ENCODE results near the gene HAUS6. TPM values are rescaled to one million over a fixed set of nuclear protein-coding genes. Genes with fewer than 3 reads are reported as not detected.

Gene HAUS6
- total and polyA plus RNA-seq, 2 experiments from 2014 or later: 32.7 to 48.7 TPM

GRCh38 chr9:19074836-19075235 is 27.9 kb downstream of the HAUS6 start (continued):
- TF ChIP-seq STAT1 (IDR thresholded peaks at IDR 0.05; ENCODE audit: unreplicated experiment): no peak
- no peak for TF ChIP-seq ZNF331 (CRISPR knock-in tag; IDR thresholded peaks at IDR 0.05; ENCODE audit: low read depth)
- no peak for TF ChIP-seq JUNB (IDR thresholded peaks at IDR 0.05; ENCODE audit: unreplicated experiment)
- TF ChIP-seq NANOG (IDR thresholded peaks at IDR 0.05; ENCODE audit: borderline replicate concordance): no peak
- TF ChIP-seq POLR2AphosphoS5 (IDR thresholded peaks at IDR 0.05; ENCODE audit: low read depth): no peak
- TF ChIP-seq CREB1 (CRISPR knock-in tag; IDR thresholded peaks at IDR 0.05; ENCODE audit: low read depth): no peak

DNA sequence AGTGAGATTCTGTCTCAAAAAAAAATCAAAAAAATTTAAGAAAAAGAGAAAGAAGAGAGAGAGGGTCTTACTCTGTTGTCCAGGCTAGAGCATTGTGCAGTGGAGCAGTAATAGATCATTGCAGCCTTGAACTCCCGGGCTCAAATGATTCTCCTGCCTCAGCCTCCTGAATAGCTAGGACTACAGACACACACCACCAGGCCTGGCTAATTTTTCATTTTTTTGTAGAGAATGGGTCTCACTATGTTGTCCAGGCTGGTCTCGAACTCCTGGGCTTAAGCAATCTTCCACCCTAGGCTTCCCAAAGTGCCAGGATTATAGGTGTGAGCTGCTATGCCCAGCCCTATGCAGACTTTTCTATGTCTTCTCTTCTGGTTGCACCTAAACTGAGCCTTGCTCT is 28.5 kb downstream of the HAUS6 start:
- DNase-seq (ENCODE audit: low spot score) (no peak), ATAC-seq (no peak)
- Histone ChIP-seq H3K4me3 (no peak overlapping the region), H3F3A (replicated peaks; ENCODE audit: low read depth) (no peaks in the 10 kb centered on the region; the same call in 1 of the 2 replicates), H3K27me3 (ENCODE audit: insufficient read depth) (no peaks in the 10 kb centered on the region), H3K9me2 (ENCODE audit: insufficient read depth) (no peaks in the 10 kb centered on the region), H3K4me1 (ENCODE audit: insufficient read depth) (no peaks in the 10 kb centered on the region), H3K36me3 (ENCODE audit: insufficient read depth) (peaks cover 57% of the 10 kb centered on the region), H3K4me2 (no peak overlapping the region), H3K27ac (ENCODE audit: low read depth) (no peak overlapping the region), H4K20me1 (replicated peaks; ENCODE audit: insufficient read depth) (peaks cover 7% of the 10 kb centered on the region; the same call in 1 of the 2 replicates), H2AFZ (no peak overlapping the region), H3K79me2 (replicated peaks; ENCODE audit: insufficient read depth) (peaks cover 4% of the 10 kb centered on the region)
- TF ChIP-seq EZH2phosphoT487 (IDR thresholded peaks at IDR 0.05; ENCODE audit: unreplicated experiment) (no peak), NANOG (IDR thresholded peaks at IDR 0.05; ENCODE audit: borderline replicate concordance) (no peak), JUNB (IDR thresholded peaks at IDR 0.05; ENCODE audit: unreplicated experiment) (no peak), ETS1 (IDR thresholded peaks at IDR 0.05) (no peak), EZH2 (IDR thresholded peaks at IDR 0.05; ENCODE audit: low read depth, unreplicated experiment) (no peak), ZNF331 (CRISPR knock-in tag; IDR thresholded peaks at IDR 0.05; ENCODE audit: low read depth) (no peak), ZNF114 (CRISPR knock-in tag; IDR thresholded peaks at IDR 0.05) (no peak), STAT1 (IDR thresholded peaks at IDR 0.05; ENCODE audit: unreplicated experiment) (no peak), POLR2AphosphoS5 (IDR thresholded peaks at IDR 0.05; ENCODE audit: low read depth) (no peak), CREB1 (CRISPR knock-in tag; IDR thresholded peaks at IDR 0.05; ENCODE audit: low read depth) (no peak)
- TF ChIP-seq, protein P1, sequence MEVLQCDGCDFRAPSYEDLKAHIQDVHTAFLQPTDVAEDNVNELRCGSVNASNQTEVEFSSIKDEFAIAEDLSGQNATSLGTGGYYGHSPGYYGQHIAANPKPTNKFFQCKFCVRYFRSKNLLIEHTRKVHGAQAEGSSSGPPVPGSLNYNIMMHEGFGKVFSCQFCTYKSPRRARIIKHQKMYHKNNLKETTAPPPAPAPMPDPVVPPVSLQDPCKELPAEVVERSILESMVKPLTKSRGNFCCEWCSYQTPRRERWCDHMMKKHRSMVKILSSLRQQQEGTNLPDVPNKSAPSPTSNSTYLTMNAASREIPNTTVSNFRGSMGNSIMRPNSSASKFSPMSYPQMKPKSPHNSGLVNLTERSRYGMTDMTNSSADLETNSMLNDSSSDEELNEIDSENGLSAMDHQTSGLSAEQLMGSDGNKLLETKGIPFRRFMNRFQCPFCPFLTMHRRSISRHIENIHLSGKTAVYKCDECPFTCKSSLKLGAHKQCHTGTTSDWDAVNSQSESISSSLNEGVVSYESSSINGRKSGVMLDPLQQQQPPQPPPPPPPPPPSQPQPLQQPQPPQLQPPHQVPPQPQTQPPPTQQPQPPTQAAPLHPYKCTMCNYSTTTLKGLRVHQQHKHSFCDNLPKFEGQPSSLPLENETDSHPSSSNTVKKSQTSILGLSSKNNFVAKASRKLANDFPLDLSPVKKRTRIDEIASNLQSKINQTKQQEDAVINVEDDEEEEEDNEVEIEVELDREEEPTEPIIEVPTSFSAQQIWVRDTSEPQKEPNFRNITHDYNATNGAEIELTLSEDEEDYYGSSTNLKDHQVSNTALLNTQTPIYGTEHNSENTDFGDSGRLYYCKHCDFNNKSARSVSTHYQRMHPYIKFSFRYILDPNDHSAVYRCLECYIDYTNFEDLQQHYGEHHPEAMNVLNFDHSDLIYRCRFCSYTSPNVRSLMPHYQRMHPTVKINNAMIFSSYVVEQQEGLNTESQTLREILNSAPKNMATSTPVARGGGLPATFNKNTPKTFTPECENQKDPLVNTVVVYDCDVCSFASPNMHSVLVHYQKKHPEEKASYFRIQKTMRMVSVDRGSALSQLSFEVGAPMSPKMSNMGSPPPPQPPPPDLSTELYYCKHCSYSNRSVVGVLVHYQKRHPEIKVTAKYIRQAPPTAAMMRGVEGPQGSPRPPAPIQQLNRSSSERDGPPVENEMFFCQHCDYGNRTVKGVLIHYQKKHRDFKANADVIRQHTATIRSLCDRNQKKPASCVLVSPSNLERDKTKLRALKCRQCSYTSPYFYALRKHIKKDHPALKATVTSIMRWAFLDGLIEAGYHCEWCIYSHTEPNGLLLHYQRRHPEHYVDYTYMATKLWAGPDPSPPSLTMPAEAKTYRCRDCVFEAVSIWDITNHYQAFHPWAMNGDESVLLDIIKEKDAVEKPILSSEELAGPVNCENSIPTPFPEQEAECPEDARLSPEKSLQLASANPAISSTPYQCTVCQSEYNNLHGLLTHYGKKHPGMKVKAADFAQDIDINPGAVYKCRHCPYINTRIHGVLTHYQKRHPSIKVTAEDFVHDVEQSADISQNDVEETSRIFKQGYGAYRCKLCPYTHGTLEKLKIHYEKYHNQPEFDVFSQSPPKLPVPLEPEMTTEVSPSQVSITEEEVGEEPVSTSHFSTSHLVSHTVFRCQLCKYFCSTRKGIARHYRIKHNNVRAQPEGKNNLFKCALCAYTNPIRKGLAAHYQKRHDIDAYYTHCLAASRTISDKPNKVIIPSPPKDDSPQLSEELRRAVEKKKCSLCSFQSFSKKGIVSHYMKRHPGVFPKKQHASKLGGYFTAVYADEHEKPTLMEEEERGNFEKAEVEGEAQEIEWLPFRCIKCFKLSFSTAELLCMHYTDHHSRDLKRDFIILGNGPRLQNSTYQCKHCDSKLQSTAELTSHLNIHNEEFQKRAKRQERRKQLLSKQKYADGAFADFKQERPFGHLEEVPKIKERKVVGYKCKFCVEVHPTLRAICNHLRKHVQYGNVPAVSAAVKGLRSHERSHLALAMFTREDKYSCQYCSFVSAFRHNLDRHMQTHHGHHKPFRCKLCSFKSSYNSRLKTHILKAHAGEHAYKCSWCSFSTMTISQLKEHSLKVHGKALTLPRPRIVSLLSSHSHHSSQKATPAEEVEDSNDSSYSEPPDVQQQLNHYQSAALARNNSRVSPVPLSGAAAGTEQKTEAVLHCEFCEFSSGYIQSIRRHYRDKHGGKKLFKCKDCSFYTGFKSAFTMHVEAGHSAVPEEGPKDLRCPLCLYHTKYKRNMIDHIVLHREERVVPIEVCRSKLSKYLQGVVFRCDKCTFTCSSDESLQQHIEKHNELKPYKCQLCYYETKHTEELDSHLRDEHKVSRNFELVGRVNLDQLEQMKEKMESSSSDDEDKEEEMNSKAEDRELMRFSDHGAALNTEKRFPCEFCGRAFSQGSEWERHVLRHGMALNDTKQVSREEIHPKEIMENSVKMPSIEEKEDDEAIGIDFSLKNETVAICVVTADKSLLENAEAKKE (CRISPR knock-in tag; IDR thresholded peaks at IDR 0.05): no peak
- TF ChIP-seq, protein P2, sequence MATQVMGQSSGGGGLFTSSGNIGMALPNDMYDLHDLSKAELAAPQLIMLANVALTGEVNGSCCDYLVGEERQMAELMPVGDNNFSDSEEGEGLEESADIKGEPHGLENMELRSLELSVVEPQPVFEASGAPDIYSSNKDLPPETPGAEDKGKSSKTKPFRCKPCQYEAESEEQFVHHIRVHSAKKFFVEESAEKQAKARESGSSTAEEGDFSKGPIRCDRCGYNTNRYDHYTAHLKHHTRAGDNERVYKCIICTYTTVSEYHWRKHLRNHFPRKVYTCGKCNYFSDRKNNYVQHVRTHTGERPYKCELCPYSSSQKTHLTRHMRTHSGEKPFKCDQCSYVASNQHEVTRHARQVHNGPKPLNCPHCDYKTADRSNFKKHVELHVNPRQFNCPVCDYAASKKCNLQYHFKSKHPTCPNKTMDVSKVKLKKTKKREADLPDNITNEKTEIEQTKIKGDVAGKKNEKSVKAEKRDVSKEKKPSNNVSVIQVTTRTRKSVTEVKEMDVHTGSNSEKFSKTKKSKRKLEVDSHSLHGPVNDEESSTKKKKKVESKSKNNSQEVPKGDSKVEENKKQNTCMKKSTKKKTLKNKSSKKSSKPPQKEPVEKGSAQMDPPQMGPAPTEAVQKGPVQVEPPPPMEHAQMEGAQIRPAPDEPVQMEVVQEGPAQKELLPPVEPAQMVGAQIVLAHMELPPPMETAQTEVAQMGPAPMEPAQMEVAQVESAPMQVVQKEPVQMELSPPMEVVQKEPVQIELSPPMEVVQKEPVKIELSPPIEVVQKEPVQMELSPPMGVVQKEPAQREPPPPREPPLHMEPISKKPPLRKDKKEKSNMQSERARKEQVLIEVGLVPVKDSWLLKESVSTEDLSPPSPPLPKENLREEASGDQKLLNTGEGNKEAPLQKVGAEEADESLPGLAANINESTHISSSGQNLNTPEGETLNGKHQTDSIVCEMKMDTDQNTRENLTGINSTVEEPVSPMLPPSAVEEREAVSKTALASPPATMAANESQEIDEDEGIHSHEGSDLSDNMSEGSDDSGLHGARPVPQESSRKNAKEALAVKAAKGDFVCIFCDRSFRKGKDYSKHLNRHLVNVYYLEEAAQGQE (IDR thresholded peaks at IDR 0.05; ENCODE audit: unreplicated experiment): no peak
- TF ChIP-seq, protein P3, sequence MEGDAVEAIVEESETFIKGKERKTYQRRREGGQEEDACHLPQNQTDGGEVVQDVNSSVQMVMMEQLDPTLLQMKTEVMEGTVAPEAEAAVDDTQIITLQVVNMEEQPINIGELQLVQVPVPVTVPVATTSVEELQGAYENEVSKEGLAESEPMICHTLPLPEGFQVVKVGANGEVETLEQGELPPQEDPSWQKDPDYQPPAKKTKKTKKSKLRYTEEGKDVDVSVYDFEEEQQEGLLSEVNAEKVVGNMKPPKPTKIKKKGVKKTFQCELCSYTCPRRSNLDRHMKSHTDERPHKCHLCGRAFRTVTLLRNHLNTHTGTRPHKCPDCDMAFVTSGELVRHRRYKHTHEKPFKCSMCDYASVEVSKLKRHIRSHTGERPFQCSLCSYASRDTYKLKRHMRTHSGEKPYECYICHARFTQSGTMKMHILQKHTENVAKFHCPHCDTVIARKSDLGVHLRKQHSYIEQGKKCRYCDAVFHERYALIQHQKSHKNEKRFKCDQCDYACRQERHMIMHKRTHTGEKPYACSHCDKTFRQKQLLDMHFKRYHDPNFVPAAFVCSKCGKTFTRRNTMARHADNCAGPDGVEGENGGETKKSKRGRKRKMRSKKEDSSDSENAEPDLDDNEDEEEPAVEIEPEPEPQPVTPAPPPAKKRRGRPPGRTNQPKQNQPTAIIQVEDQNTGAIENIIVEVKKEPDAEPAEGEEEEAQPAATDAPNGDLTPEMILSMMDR (conservative IDR thresholded peaks at IDR 0.05; ENCODE audit: low read depth in 2 of 2): no peak
- Mint-ChIP-seq H3K4me1 (no peaks in the 10 kb centered on the region), H3K9me3 (no peaks in the 10 kb centered on the region), H3K36me3 (ENCODE audit: low read depth) (peaks cover 75% of the 10 kb centered on the region), H3K27ac (no peak overlapping the region), H3K4me3 (no peak overlapping the region), H3K27me3 (ENCODE audit: insufficient read depth, low read depth, poor library complexity) (peaks cover 4% of the 10 kb centered on the region)

Measured in GM23338 (cell line).